PC-9 (cell line): ENCODE results near the gene ARFGAP1. TPM values are rescaled to one million over a fixed set of nuclear protein-coding genes. Genes with fewer than 3 reads are reported as not detected.

Source experiments
- BruUV-seq: library from RNA; stranded (reverse); fragments of 400-500 nt; replicated peaks from 2 replicates; lab custom pipeline; 2021; lab: Mats Ljungman, UMichigan
- CTCF ChIA-PET: fragments of 300-600 bp; sonication (Branson Sonifier 250); formaldehyde crosslinking; loops from one replicate; lab custom pipeline; 2022; ENCODE audit warnings: antibody characterized with exemption; lab: Charles Lee
- POLR2A ChIA-PET: fragments of 300-600 bp; sonication (Branson Sonifier 250); formaldehyde crosslinking; loops from one replicate; lab custom pipeline; 2022; ENCODE audit warnings: antibody characterized with exemption; ENCODE audit not compliant: unreplicated experiment; lab: Charles Lee
- DNase-seq, 2 experiments: peaks; one replicate each; pipeline versions ENCODE4 v3.0.0 to v3.0.0-alpha.2; 2015 to 2022; ENCODE audit warnings: mixed read lengths in 1 of 2
- H2AFZ ChIP-seq: fragments of 200-600 bp; sonication (generic); 2 replicates; pipeline ENCODE4 v1.8.1; 2017; ENCODE audit warnings: antibody characterized with exemption
- H3F3A ChIP-seq: fragments of 200-600 bp; sonication (generic); 2 replicates; pipeline ENCODE4 v1.8.1; 2017; ENCODE audit warnings: antibody characterized with exemption, mild to moderate bottlenecking, low read depth; ENCODE audit not compliant: insufficient read depth
- H3K27ac ChIP-seq: fragments of 200-600 bp; sonication (generic); 2 replicates; pipeline ENCODE4 v1.6.1; 2016; ENCODE audit warnings: mixed run types
- H3K27me3 ChIP-seq: fragments of 200-600 bp; sonication (generic); 2 replicates; pipeline ENCODE4 v1.6.1; 2016; ENCODE audit warnings: low read depth, mixed run types; ENCODE audit not compliant: insufficient read depth
- H3K36me3 ChIP-seq: fragments of 200-600 bp; sonication (generic); 2 replicates; pipeline ENCODE4 v1.6.1; 2016; ENCODE audit warnings: low read depth, mixed run types
- H3K4me1 ChIP-seq: fragments of 200-600 bp; sonication (generic); replicated peaks from 2 replicates; pipeline ENCODE4 v1.6.1; 2016; ENCODE audit warnings: mixed run types; ENCODE audit not compliant: insufficient read depth
- H3K4me2 ChIP-seq: fragments of 200-600 bp; sonication (generic); 2 replicates; pipeline ENCODE4 v1.6.1; 2017; ENCODE audit warnings: mixed run types
- H3K4me3 ChIP-seq: fragments of 200-600 bp; sonication (generic); 2 replicates; pipeline ENCODE4 v1.6.1; 2016; ENCODE audit warnings: mixed run types
- H3K79me2 ChIP-seq: fragments of 200-600 bp; sonication (generic); 2 replicates; pipeline ENCODE4 v1.6.1; 2017; ENCODE audit warnings: low read depth, mixed run types
- H3K9me2 ChIP-seq: fragments of 200-600 bp; sonication (generic); 2 replicates; pipeline ENCODE4 v1.8.1; 2017; ENCODE audit warnings: mild to moderate bottlenecking; ENCODE audit not compliant: insufficient read depth
- H3K9me3 ChIP-seq: fragments of 200-600 bp; sonication (generic); 2 replicates; pipeline ENCODE4 v1.8.1; 2016; ENCODE audit warnings: low read depth; ENCODE audit not compliant: insufficient read depth
- H4K20me1 ChIP-seq: fragments of 200-600 bp; sonication (generic); 2 replicates; pipeline ENCODE4 v1.8.1; 2017; ENCODE audit not compliant: insufficient read depth
- CTCF ChIP-seq: fragments of 200-600 bp; sonication (generic); conservative IDR thresholded peaks from 2 replicates; pipeline ENCODE4 v1.6.1; 2017; ENCODE audit warnings: mixed run types, antibody characterized with exemption, mild to moderate bottlenecking, moderate library complexity
- EZH2 ChIP-seq: fragments of 200-600 bp; sonication (generic); IDR thresholded peaks from 2 replicates; pipeline ENCODE4 v1.8.0; 2017; ENCODE audit warnings: antibody characterized with exemption, low read depth
- intact Hi-C: fragments of 100-400 bp; cut with micrococcal nuclease; formaldehyde crosslinking; loops from one replicate; pipeline ENCODE4 v1.10.0; 2022; ENCODE audit not compliant: unreplicated experiment
- total RNA-seq: library from RNA; stranded (reverse); gene quantifications from 2 replicates; pipeline ENCODE4 v1.2.3, GENCODE V29; 2021

The ARFGAP1 gene
- total RNA-seq, 1 experiment from 2014 or later: 89.0 TPM

GRCh38 chr20:63230800-63231268 is 41.8 kb upstream of the ARFGAP1 start:
- Histone ChIP-seq H3K9me3 (no peaks in the 10 kb centered on the region), H3K79me2 (no peaks in the 10 kb centered on the region), H4K20me1 (no peaks in the 10 kb centered on the region), H3K36me3 (no peaks in the 10 kb centered on the region), H3K27me3 (no peaks in the 10 kb centered on the region), H3K4me3 (no peak overlapping the region), H3K27ac (no peak overlapping the region), H3K9me2 (no peaks in the 10 kb centered on the region), H2AFZ (no peak overlapping the region), H3K4me2 (0 out of 2 replicates have a peak overlapping the region, but pooled peaks have one; percentile 77), H3F3A (peaks cover 25% of the 10 kb centered on the region; the same call in 1 of the 2 replicates), H3K4me1 (peaks cover 43% of the 10 kb centered on the region)
- intact Hi-C loops: no loop called here
- no TSS peak for BruUV-seq
- ChIA-PET POLR2A (no interaction called here), CTCF (no interaction called here)
- DNase-seq: no peak
- no peak for TF ChIP-seq EZH2

GRCh38 chr20:63232235-63233060 is 40.2 kb upstream of the ARFGAP1 start:
- Histone ChIP-seq H4K20me1 (no peaks in the 10 kb centered on the region), H3K36me3 (no peaks in the 10 kb centered on the region), H3K27me3 (no peaks in the 10 kb centered on the region), H3F3A (peaks cover 25% of the 10 kb centered on the region; the same call in 1 of the 2 replicates), H3K9me2 (no peaks in the 10 kb centered on the region), H3K79me2 (no peaks in the 10 kb centered on the region), H3K4me3 (peak overlapping the region; percentile 20; the same call in 1 of the 2 replicates), H2AFZ (peak overlapping the region; percentile 53), H3K27ac (peak overlapping the region; percentile 87), H3K4me1 (peaks cover 35% of the 10 kb centered on the region), H3K4me2 (peak overlapping the region; percentile 77), H3K9me3 (no peaks in the 10 kb centered on the region)
- POLR2A ChIA-PET: interaction anchor here (0.6 to 0.7 kb wide), 3 partner anchors 10 to 68 kb away, joined by 3 to 5 read pairs (median 3); no protein-coding TSS in a partner anchor
- TSS peak; percentile 65 for BruUV-seq
- CTCF ChIA-PET: interaction anchor here (0.6 to 1.7 kb wide), 4 partner anchors 9 to 321 kb away, joined by 3 to 8 read pairs (median 4); no protein-coding TSS in a partner anchor
- DNase-seq: peak; percentile 66 to 89
- intact Hi-C loops: loop anchor here (1.0 kb wide), 1 partner anchor 8 kb away; no protein-coding TSS in a partner anchor
- TF ChIP-seq EZH2: no peak
- 0 out of 2 replicates have a peak, but pooled peaks have one; percentile 14 for TF ChIP-seq CTCF

GRCh38 chr20:63233061-63233344 is 39.6 kb upstream of the ARFGAP1 start:
- Histone ChIP-seq H3F3A (peaks cover 25% of the 10 kb centered on the region; the same call in 1 of the 2 replicates), H3K36me3 (no peaks in the 10 kb centered on the region), H3K4me3 (peak overlapping the region; percentile 20; the same call in 1 of the 2 replicates), H3K79me2 (no peaks in the 10 kb centered on the region), H3K9me2 (no peaks in the 10 kb centered on the region), H4K20me1 (no peaks in the 10 kb centered on the region), H3K27ac (peak overlapping the region; percentile 87), H3K4me2 (peak overlapping the region; percentile 77), H3K4me1 (peaks cover 35% of the 10 kb centered on the region), H2AFZ (no peak overlapping the region), H3K9me3 (no peaks in the 10 kb centered on the region), H3K27me3 (no peaks in the 10 kb centered on the region)
- ChIA-PET POLR2A (interaction anchor here (0.6 to 0.7 kb wide), 3 partner anchors 10 to 67 kb away, joined by 3 to 5 read pairs (median 3); no protein-coding TSS in a partner anchor), CTCF (interaction anchor here (0.6 to 1.7 kb wide), 3 partner anchors 9 to 190 kb away, joined by 3 to 8 read pairs (median 4); no protein-coding TSS in a partner anchor)
- intact Hi-C loops: no loop called here
- TF ChIP-seq EZH2 (no peak), CTCF (no peak)
- no TSS peak for BruUV-seq
- no peak for DNase-seq
